ENCODE data around the gene KCNQ2. TPM values are rescaled to one million over a fixed set of nuclear protein-coding genes. Genes with fewer than 3 reads are reported as not detected.

Gene KCNQ2
- total and polyA plus RNA-seq, 10 of the 15 experiments (the other 5 are each of a cell fraction or from before 2014, with no cell fraction given), result 0.06 to 0.49 (median 0.26) TPM; not detected in 7

DNA sequence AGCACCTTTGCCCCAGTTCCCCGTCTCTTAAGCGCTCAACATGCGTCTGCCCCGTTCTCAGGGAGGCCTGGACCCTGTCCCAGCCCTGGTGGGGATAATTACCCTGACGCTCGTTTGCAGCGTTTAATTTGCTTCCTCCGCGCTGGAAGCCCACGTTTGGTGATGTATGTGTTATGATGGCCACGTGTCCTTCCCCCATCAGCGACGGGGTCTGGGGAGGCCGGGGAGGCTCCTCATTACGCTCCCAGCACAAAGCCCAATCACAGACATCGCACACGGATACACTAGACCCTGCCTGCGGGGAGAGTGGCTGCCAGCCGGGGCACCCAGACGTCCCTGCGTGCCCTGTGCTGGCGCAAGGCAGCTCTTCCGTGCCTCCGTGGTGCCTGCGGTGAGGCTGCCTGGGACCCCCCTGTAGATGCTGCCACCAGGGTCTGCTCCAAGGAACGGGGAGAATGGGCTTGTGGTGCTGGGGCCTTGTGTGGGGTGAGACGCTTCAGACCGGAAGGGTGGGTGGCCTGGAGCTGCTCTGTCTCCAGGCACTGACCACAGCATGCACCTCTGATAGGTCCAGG lies 101.1 kb downstream of the KCNQ2 start:
- H3K27me3 ChIP-seq (replicated peaks in 1 of 2; ENCODE audit: control insufficient read depth in 2 of 2, insufficient read depth in 2 of 2, low read length in 1 of 2), result no peaks in the 10 kb centered on the region; a peak in 1 of 4 replicates
- ChIA-PET CTCF (interaction anchor here (1.2 kb wide), 1 partner anchor 10 kb away, joined by 5 read pairs; no protein-coding TSS in a partner anchor), SMC1A (ENCODE audit: uncharacterized antibody, unreplicated experiment) (no interaction called here), POLR2A (no interaction called here), RAD21 (ENCODE audit: unreplicated experiment) (no interaction called here)
- no peaks in the 10 kb centered on the region for H3K79me2 ChIP-seq (ENCODE audit: control insufficient read depth, insufficient read depth, low read length)
- no peak overlapping the region for H3K4me2 ChIP-seq (ENCODE audit: control insufficient read depth, insufficient read depth)
- 50% methylated on average over 28 of the region's 28 CpGs for WGBS (ENCODE audit: insufficient coverage, insufficient replicate concordance, low lambda C conversion rate, missing lambda C conversion rate)
- no peak overlapping the region for H3K4me3 ChIP-seq
- DNase-seq (ENCODE audit: low read depth, low spot score), result no peak
- no TSS peak for BruUV-seq (replicated peaks)
- H3K27ac ChIP-seq (ENCODE audit: control insufficient read depth, insufficient read depth), result no peak overlapping the region
- no peaks in the 10 kb centered on the region for H3K36me3 ChIP-seq (ENCODE audit: control insufficient read depth in 2 of 2, insufficient read depth in 2 of 2, low read length in 1 of 2)
- in situ Hi-C loops (cut with MboI), result no loop called here
- no peaks in the 10 kb centered on the region for H3K9me3 ChIP-seq (replicated peaks; ENCODE audit: control insufficient read depth, insufficient read depth, low read length)
- no peaks in the 10 kb centered on the region for H3K4me1 ChIP-seq (ENCODE audit: control insufficient read depth, insufficient read depth, low read length)
- no peaks in the 10 kb centered on the region for H4K20me1 ChIP-seq (ENCODE audit: control insufficient read depth, insufficient read depth)
- intact Hi-C loops (cut with micrococcal nuclease; ENCODE audit: unreplicated experiment), result no loop called here
- no peak for ATAC-seq
- no peak for FAIRE-seq
- H3K9ac ChIP-seq (ENCODE audit: control insufficient read depth, insufficient read depth, low read length), result no peak overlapping the region
- no peak overlapping the region for H2AFZ ChIP-seq (ENCODE audit: control insufficient read depth, low read depth, low read length)
- TF ChIP-seq, protein P1, sequence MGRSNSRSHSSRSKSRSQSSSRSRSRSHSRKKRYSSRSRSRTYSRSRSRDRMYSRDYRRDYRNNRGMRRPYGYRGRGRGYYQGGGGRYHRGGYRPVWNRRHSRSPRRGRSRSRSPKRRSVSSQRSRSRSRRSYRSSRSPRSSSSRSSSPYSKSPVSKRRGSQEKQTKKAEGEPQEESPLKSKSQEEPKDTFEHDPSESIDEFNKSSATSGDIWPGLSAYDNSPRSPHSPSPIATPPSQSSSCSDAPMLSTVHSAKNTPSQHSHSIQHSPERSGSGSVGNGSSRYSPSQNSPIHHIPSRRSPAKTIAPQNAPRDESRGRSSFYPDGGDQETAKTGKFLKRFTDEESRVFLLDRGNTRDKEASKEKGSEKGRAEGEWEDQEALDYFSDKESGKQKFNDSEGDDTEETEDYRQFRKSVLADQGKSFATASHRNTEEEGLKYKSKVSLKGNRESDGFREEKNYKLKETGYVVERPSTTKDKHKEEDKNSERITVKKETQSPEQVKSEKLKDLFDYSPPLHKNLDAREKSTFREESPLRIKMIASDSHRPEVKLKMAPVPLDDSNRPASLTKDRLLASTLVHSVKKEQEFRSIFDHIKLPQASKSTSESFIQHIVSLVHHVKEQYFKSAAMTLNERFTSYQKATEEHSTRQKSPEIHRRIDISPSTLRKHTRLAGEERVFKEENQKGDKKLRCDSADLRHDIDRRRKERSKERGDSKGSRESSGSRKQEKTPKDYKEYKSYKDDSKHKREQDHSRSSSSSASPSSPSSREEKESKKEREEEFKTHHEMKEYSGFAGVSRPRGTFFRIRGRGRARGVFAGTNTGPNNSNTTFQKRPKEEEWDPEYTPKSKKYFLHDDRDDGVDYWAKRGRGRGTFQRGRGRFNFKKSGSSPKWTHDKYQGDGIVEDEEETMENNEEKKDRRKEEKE (IDR thresholded peaks at IDR 0.05), result no peak
- no peak for TF ChIP-seq STAT1 (conservative IDR thresholded peaks at IDR 0.05)
- TF ChIP-seq TARDBP (IDR thresholded peaks at IDR 0.05; ENCODE audit: borderline replicate concordance), result no peak
- no peak for TF ChIP-seq ZBTB40 (IDR thresholded peaks at IDR 0.05; ENCODE audit: borderline replicate concordance)
- TF ChIP-seq RFX5 (IDR thresholded peaks at IDR 0.05; ENCODE audit: low read depth, low read length), result no peak
- no peak for TF ChIP-seq CHD2 (IDR thresholded peaks at IDR 0.05; ENCODE audit: borderline replicate concordance, low read depth, low read length)
- TF ChIP-seq, protein P2, sequence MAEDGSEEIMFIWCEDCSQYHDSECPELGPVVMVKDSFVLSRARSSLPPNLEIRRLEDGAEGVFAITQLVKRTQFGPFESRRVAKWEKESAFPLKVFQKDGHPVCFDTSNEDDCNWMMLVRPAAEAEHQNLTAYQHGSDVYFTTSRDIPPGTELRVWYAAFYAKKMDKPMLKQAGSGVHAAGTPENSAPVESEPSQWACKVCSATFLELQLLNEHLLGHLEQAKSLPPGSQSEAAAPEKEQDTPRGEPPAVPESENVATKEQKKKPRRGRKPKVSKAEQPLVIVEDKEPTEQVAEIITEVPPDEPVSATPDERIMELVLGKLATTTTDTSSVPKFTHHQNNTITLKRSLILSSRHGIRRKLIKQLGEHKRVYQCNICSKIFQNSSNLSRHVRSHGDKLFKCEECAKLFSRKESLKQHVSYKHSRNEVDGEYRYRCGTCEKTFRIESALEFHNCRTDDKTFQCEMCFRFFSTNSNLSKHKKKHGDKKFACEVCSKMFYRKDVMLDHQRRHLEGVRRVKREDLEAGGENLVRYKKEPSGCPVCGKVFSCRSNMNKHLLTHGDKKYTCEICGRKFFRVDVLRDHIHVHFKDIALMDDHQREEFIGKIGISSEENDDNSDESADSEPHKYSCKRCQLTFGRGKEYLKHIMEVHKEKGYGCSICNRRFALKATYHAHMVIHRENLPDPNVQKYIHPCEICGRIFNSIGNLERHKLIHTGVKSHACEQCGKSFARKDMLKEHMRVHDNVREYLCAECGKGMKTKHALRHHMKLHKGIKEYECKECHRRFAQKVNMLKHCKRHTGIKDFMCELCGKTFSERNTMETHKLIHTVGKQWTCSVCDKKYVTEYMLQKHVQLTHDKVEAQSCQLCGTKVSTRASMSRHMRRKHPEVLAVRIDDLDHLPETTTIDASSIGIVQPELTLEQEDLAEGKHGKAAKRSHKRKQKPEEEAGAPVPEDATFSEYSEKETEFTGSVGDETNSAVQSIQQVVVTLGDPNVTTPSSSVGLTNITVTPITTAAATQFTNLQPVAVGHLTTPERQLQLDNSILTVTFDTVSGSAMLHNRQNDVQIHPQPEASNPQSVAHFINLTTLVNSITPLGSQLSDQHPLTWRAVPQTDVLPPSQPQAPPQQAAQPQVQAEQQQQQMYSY (CRISPR knock-in tag; IDR thresholded peaks at IDR 0.05), result no peak
- TF ChIP-seq LARP7 (IDR thresholded peaks at IDR 0.05), result no peak
- TF ChIP-seq NFYA (IDR thresholded peaks at IDR 0.05; ENCODE audit: borderline replicate concordance, low read depth, low read length), result no peak
- no peak for TF ChIP-seq CBFB (IDR thresholded peaks at IDR 0.05; ENCODE audit: low read depth)
- TF ChIP-seq TCF7 (IDR thresholded peaks at IDR 0.05; ENCODE audit: borderline replicate concordance), result no peak
- TF ChIP-seq SPI1 (IDR thresholded peaks at IDR 0.05; ENCODE audit: borderline replicate concordance, insufficient read depth, low read depth, low read length), result no peak
